K562 (cell line): Measurements from ENCODE around the gene SEC14L1. TPM values are rescaled to one million over a fixed set of nuclear protein-coding genes. Genes with fewer than 3 reads are reported as not detected.

Experiments used
- ID3 ChIP-seq, 2 experiments: fragments of 250-450 bp in 1 of 2; fragments of 450-650 bp in 1 of 2; sonication (Bioruptor Pico) in 1 of 2; IDR thresholded peaks; 2 replicates each; pipeline versions ENCODE4 v1.6.1 to v1.8.0; 2016 to 2021; ENCODE audit warnings: mild to moderate bottlenecking in 2 of 2, moderate library complexity in 2 of 2, missing compliant biosample characterization in 1 of 2, missing genetic modification characterization in 1 of 2
- KDM2B ChIP-seq: fragments of 250-450 bp; sonication (Bioruptor Pico); IDR thresholded peaks from 2 replicates; pipeline ENCODE4 v1.8.0; 2021; ENCODE audit warnings: mild to moderate bottlenecking, moderate library complexity
- ZNF184 ChIP-seq: sonication (generic); formaldehyde crosslinking; IDR thresholded peaks from 2 replicates; pipeline ENCODE4 v1.5.0; 2020; ENCODE audit warnings: missing genetic modification reagents
- ZNF318 ChIP-seq, 2 experiments: fragments of 450-650 bp; IDR thresholded peaks; 2 replicates each; pipeline ENCODE4 v1.6.1; 2016; ENCODE audit warnings: mild to moderate bottlenecking in 2 of 2, borderline replicate concordance in 1 of 2, low read depth in 1 of 2, moderate library complexity in 1 of 2
- polyA plus RNA-seq, 8 experiments: library from polyadenylated mRNA; depleted of rRNA in 4 of 8; stranded (reverse) in 5 of 8; unstranded in 3 of 8; fragments of >200 nt; fragmentation: Nextera tagmentation in 2 of 8; fragmentation: Illumina TruSeq in 1 of 8; extraction: Ambion mirVana in 2 of 8; extraction: Trizol in 1 of 8; gene quantifications; 2 replicates each; pipeline versions ENCODE4 v1.2.1 to v1.2.3, GENCODE V29; 2011 to 2014; ENCODE audit warnings: inconsistent platforms in 1 of 8, missing spikeins in 1 of 8
- total RNA-seq, 7 experiments: library from RNA; depleted of rRNA in 6 of 7; stranded (reverse); fragments of >200 nt in 6 of 7; fragmentation: Illumina TruSeq in 2 of 7; extraction: Trizol in 2 of 7; gene quantifications; 2 replicates each; pipeline versions ENCODE4 v1.2.1 to v1.2.3, GENCODE V29; 2011 to 2021; ENCODE audit warnings: low replicate concordance in 1 of 7
- TF ChIP-seq, protein P1 (sequence below), 2 experiments: fragments of 200-800 bp in 1 of 2; sonication (Bioruptor generic) in 1 of 2; sonication (generic) in 1 of 2; formaldehyde crosslinking in 1 of 2; IDR thresholded peaks in 1 of 2; conservative IDR thresholded peaks in 1 of 2; 2 replicates each; pipeline versions ENCODE4 v1.5.0 to v1.6.1; 2016 to 2020; ENCODE audit warnings: missing compliant biosample characterization in 1 of 2, missing genetic modification characterization in 1 of 2, missing genetic modification reagents in 1 of 2

The SEC14L1 gene
- total and polyA plus RNA-seq, 9 of the 15 experiments (the other 6 are each of a cell fraction or from before 2014, with no cell fraction given) = 3.1 to 39.7 (median 15.2) TPM

DNA sequence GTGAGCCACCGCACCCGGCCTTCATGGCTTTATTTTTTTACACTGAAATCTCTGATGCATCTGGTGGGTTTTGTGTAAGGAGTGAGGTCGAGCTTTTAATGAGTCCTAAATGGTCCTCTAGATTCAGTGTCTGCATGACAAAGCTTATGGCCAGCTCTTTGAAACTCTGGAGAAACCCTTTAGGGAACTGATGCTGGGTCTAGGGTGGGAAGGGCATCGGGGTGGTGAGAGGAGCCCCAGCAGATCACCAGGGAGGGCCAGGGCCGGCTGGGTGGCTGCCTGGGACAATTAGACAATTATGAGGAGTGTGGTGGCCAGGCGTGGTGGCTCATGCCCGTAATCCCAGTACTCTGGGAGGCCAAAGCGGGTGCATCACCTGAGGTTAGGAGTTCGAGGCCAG lies 93.9 kb downstream of the SEC14L1 start (continued):
- TF ChIP-seq ID3 (CRISPR knock-in tag; IDR thresholded peaks at IDR 0.05) (no peak), ID3 (tag; IDR thresholded peaks at IDR 0.05) (no peak), ZNF318 (IDR thresholded peaks at IDR 0.05; ENCODE audit: borderline replicate concordance in 1 of 2, low read depth in 1 of 2) (no peak), KDM2B (no peak), ZNF184 (CRISPR knock-in tag) (no peak)
- TF ChIP-seq, protein P1, sequence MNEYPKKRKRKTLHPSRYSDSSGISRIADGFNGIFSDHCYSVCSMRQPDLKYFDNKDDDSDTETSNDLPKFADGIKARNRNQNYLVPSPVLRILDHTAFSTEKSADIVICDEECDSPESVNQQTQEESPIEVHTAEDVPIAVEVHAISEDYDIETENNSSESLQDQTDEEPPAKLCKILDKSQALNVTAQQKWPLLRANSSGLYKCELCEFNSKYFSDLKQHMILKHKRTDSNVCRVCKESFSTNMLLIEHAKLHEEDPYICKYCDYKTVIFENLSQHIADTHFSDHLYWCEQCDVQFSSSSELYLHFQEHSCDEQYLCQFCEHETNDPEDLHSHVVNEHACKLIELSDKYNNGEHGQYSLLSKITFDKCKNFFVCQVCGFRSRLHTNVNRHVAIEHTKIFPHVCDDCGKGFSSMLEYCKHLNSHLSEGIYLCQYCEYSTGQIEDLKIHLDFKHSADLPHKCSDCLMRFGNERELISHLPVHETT (CRISPR knock-in tag; conservative IDR thresholded peaks at IDR 0.05 in 1 of 2, IDR thresholded peaks at IDR 0.05 in 1 of 2) = no peak
- TF ChIP-seq, all 486 proteins: peak for 0
